MV-4-11 (cell line): ENCODE results near the gene PCBP1.
"Not testable (repeated sequence)": the region's sequence is repeated elsewhere in the genome, so short reads cannot be mapped to it uniquely, and the experiment has no call there.

Source experiments
- DNase-seq: peaks from one replicate; lab custom pipeline; 2025; lab: John Stamatoyannopoulos, UW

The PCBP1 gene

DNA sequence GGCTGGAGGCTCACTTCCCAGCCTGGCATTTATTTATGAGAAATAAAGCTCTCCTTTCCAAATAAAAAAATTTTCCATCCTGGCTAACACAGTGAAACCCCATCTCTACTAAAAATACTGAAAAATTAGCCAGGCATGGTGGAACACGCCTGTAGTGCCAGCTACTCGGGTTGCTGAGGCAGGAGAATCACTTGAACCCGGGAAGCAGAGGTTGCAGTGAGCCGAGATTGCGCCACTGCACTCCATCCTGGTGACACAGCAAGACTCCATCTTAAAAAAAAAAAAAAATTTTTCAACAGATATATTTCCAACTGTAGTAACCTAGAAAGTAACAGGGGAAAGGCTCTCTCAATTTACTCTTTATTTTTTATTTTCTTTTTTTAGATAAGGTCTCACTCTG lies 6.1 kb upstream of the PCBP1 start:
- no peak for DNase-seq

DNA sequence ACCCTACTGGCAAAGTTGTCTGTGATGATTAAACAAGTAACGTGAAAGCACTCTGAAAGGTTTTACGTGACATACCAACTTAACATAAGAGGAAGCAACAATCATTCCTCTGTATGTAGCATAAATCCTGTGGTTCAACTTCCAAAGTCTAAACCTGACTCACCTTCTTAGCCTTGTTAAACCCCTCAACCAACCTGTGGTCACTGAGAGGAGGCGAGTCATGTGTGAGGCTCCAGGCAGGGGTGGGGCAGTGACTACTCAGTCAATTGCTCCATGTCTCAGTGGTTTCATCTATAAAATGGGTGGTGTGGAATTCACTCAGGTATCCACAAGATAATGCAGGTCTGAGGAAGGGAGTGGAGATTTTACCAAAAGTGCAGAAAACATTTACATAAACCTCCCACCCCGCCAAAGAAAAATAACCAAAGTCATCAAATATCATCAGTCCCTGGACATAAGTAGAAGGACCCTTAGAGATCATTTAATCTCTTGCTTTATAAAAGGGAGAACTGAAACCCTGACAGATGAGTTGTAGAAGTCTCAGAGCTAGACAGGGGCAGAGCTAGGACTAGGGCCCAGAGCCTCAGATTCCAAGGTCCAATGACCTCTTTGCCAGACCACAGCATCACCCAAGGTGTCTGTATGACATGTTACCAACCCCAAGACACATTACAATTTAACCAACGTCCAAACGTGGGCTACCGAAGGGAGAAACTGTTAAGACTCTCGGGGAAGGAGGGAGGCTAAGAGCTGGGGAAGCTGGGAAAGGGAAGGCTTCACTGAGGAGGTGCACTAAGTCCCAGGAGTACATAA lies 3.7 kb upstream of the PCBP1 start:
- DNase-seq, result peak; percentile 78

GRCh38 chr2:70084973-70085710 lies 2.1 kb upstream of the PCBP1 start:
- no peak for DNase-seq

- no peak for DNase-seq
These were observed 1.5 kb upstream of the PCBP1 start for GRCh38 chr2:70085711-70086277.

DNA sequence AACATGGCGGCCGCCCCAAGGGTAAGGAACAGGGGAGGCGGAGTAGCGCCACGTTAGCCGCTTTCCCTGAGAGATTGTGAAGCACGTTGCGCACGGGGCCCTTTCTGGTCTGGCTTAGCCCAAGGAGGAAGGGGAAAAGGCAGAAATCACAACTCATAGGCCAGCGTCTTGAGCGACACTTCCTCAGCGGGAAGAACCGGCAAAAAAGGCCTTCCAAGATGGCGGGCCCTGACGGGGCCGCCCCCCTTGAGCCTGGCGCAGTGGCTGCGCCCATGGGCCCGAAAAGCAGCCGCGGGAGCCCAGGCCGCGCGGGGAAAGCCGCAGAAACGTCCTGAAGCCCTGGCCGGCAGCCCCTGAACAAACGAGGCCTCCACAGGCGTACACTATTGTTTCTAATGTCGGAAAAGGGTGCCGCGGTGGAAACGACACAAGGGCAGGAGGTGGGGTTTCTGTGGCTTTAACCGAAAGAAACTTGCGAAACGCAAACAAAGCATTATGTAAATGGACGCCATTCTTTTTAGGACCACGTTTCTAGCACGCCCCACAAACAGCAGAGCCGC lies 919 bp upstream of the PCBP1 start:
- DNase-seq, result peak; percentile 87

- peak; percentile 11 for DNase-seq
These were observed 673 bp downstream of the PCBP1 start for GRCh38 chr2:70087702-70088597.

- no peak for DNase-seq
These were observed 1.4 kb downstream of the PCBP1 start for GRCh38 chr2:70088598-70089219.

GRCh38 chr2:70089220-70089982 lies 2.1 kb downstream of the PCBP1 start:
- no peak for DNase-seq

DNA sequence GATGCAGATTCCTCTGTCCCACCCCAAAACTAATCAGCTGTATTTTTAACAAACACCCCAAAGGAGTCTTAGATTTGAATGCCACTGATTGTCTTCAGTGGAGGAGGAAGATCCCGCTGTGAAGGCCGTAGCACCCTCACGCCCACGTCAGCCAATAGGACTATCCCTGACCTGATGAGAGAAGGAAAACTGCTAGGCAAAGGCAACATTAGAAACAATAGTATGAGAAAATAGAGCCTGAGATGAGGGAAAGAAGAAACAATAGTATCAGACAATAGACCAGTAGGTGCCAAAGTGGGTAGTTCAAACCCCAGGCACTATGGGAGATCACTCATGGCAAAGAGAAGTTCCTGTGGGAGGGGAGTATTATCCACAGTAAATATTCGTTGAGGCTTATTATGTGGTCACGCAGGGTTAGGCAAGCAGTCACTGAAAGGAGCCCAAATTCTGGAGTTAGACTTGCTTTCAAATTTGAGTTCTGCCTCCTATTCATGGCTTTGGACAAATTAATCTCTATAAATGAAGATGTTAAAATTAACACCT lies 2.8 kb downstream of the PCBP1 start:
- peak; percentile 29 for DNase-seq

DNA sequence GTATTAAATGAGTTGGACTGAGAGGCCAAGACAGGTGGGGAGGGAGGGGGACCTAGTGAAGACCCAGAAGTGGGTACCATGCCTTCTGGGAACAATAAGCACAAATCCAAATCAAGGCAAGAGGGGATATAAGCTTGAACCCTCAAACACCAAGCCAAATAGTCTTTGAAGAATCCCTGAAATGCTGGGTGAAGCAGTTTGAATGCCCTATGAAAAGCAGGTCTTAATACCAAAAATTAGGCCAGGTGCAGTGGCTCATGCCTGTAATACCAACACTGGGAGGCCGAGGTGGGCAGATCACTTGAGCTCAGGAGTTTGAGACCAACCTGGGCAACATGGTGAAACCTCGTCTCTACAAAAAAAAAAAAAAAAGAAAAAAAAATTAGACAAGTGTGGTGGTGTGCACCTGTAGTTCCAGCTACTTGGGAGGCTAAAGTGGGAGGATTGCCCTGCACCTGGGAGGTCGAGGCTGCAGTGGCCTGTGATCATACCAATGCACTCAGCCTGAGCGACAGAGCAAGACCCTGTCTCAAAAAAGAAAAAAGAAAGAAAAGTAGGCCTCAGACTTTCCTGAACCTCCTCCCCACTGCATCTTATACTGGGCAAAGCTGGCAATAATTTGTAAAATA lies 3.5 kb downstream of the PCBP1 start:
- no peak for DNase-seq

DNA sequence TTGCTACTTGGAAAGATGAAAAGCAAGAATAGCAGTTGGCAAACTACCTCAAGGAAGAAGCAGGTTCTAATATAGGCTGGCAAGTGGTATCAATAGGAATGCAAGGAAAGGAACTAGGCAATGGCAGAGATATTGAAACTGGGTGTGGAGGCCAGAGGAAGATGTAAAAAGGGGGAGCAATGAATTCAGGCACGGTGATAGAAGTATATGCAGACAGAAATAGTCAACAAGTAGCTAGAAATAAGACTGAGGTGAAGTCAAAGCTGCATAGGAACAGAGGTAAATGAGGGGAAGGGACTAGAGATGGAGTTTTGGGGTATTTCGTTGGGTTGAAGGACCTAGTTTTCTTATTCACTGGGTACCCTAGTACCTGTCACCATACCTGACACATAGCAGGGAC lies 4.1 kb downstream of the PCBP1 start:
- DNase-seq, result no peak

DNA sequence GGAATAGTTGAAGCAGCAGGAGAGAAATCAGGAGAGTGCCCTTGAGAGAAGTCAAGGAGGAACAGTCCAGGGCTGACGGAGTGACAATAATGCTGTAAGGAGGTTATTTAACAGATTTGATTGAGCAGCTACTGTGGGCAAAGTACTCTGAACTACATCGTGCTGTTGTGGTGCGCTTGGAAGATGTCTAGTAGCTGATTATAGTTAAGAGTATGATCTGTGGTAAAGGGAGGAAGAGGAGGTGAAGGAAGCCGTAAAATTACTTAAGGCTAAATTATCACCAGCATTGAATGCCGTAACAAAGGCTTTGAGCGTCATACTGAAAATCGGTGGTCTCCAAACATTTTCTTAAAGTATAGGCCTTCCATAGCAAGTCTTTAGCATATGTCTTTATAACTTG lies 4.5 kb downstream of the PCBP1 start:
- no peak for DNase-seq

DNA sequence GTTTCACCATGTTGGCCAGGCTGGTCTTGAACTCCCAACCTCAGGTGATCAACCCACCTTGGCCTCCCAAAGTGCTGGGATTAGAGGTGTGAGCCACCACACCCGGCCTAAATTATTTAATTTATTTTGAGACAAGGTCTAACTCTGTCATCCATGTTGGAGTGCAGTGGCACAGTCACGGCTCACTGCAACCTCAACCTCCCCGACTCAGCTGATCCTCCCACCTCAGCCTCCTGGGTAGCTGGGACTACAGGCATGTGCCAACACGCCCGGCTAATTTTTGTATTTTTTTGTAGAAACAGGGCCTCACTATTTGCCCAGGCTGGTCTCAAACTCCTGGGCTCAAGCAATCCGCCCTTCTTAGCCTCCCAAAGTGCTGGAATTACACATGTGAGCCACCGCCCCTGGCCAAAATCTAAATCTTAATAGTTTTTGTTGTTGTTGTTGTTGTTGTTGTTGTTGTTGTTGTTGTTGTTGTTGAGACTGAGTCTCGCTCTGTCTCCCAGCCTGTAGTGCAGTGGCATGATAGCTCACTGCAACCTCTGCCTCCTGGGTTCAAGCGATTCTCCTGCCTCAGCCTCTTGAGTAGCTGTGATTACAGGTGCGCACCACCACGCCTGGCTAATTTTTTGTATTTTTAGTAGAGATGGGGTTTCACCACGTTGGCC lies 5.4 kb downstream of the PCBP1 start:
- not testable (repeated sequence) for DNase-seq

DNA sequence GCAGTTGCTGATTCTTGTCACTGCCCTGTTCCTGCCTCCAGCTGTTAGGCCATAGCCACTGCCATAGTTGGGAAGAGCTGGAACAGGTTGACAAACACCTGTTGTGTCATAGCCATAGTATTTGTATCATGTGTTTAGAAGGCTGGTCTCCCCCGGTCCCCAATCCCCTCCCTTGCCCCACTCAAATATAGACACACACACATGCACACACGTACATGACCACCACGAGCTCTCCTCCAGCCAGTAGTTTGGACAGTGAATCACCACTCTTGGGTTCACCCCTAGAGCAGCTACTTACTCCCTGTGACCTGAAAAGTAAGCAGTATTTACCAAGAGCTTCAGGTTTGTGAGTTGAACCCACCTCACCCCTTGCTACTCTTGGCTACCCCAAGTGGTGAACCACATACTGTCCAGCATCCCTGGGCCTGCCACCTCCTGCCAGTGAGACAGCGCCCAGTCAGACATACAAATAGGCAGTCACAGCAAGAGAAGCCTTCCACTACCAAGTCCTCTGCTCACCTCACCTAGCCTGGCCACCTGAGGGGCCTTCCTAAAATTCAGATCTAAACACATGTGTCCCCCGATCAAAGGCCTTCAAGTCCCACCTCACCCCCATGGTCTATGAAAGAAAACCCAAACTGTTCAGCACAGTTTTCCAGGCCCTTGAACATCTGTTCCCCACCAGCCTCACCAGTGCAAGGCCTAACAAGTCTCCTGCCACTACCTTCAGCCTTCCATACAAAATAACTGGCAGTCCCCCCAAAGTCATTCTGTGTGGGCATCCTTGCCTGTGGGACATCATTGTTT lies 7.1 kb downstream of the PCBP1 start:
- peak; percentile 20 for DNase-seq

GRCh38 chr2:70094978-70095719 lies 7.9 kb downstream of the PCBP1 start:
- DNase-seq, result peak; percentile 98

- DNase-seq, result no peak
These were observed 8.7 kb downstream of the PCBP1 start for GRCh38 chr2:70095720-70096670.
